CD4-positive, alpha-beta memory T cell (primary cell): ENCODE measurements around the gene SAMSN1. TPM values are rescaled to one million over a fixed set of nuclear protein-coding genes. Genes with fewer than 3 reads are reported as not detected.

Source experiments
- CTCF ChIA-PET: fragments of 350-600 bp; sonication (Branson Sonifier 250); formaldehyde crosslinking; loops from one replicate; lab custom pipeline; 2021; ENCODE audit warnings: inconsistent platforms; ENCODE audit not compliant: partially characterized antibody; lab: Charles Lee
- POLR2A ChIA-PET: fragments of 350-600 bp; sonication (Branson Sonifier 250); formaldehyde crosslinking; loops from one replicate; lab custom pipeline; 2021; ENCODE audit not compliant: partially characterized antibody; lab: Charles Lee
- DNase-seq, 5 donors: peaks; one replicate each; pipeline versions ENCODE4 v3.0.0 to v3.0.0-alpha.2; 2020 to 2022; ENCODE audit warnings: mixed read lengths in 1 of 5
- H3K27ac ChIP-seq: one replicate; pipeline ENCODE4 v1.7.0; 2013; ENCODE audit warnings: low read depth, low read length
- H3K27me3 ChIP-seq: 2 replicates; pipeline ENCODE4 v1.7.0; 2013; ENCODE audit warnings: mild to moderate bottlenecking, low read length, moderate library complexity; ENCODE audit not compliant: insufficient read depth
- H3K36me3 ChIP-seq: 2 replicates; pipeline ENCODE4 v1.7.0; 2013; ENCODE audit warnings: mild to moderate bottlenecking, low read length, moderate library complexity; ENCODE audit not compliant: insufficient read depth
- H3K4me1 ChIP-seq: 2 replicates; pipeline ENCODE4 v1.7.0; 2013; ENCODE audit warnings: mild to moderate bottlenecking, low read length, moderate library complexity; ENCODE audit not compliant: insufficient read depth
- H3K4me3 ChIP-seq, 2 donors: one replicate each; pipeline ENCODE4 v1.7.0; 2013; ENCODE audit warnings: low read length in 2 of 2, mild to moderate bottlenecking in 1 of 2
- H3K9me3 ChIP-seq, 2 donors: one replicate each; pipeline ENCODE4 v1.7.0; 2013; ENCODE audit warnings: low read length in 2 of 2, control low read depth in 1 of 2; ENCODE audit not compliant: control insufficient read depth in 1 of 2
- H3K27ac Mint-ChIP-seq, 7 donors: one replicate each; pipeline ENCODE4 v1.8.0; 2020 to 2021; ENCODE audit warnings: mixed read lengths in 7 of 7, mild to moderate bottlenecking in 6 of 7, inconsistent platforms in 3 of 7, moderate library complexity in 3 of 7
- H3K27me3 Mint-ChIP-seq, 2 donors: one replicate each; pipeline ENCODE4 v1.8.0; 2020 to 2021; ENCODE audit warnings: mixed read lengths in 2 of 2
- H3K36me3 Mint-ChIP-seq, 2 donors: one replicate each; pipeline ENCODE4 v1.8.0; 2020 to 2021; ENCODE audit warnings: mixed read lengths in 2 of 2, inconsistent platforms in 1 of 2, mild to moderate bottlenecking in 1 of 2
- H3K4me1 Mint-ChIP-seq, 4 donors: one replicate each; pipeline ENCODE4 v1.8.0; 2020 to 2021; ENCODE audit warnings: mixed read lengths in 4 of 4, mild to moderate bottlenecking in 1 of 4
- H3K4me3 Mint-ChIP-seq, 8 donors: one replicate each; pipeline ENCODE4 v1.8.0; 2020 to 2021; ENCODE audit warnings: mixed read lengths in 8 of 8, mild to moderate bottlenecking in 7 of 8, moderate library complexity in 6 of 8, inconsistent platforms in 3 of 8
- H3K9me3 Mint-ChIP-seq, 8 donors: one replicate each; pipeline ENCODE4 v1.8.0; 2020 to 2021; ENCODE audit warnings: mixed read lengths in 8 of 8, mild to moderate bottlenecking in 5 of 8, inconsistent platforms in 3 of 8, moderate library complexity in 1 of 8
- intact Hi-C: fragments of 100-400 bp; cut with micrococcal nuclease; formaldehyde crosslinking; loops from one replicate; pipeline ENCODE4 v1.15.1; 2023
- polyA plus RNA-seq, 2 donors: library from polyadenylated mRNA; unstranded; fragments of 300-500 nt; fragmentation: Illumina TruSeq; gene quantifications; one replicate each; pipeline ENCODE4 v1.2.3, GENCODE V29; 2021
- total RNA-seq, 2 experiments: library from RNA; stranded (reverse); gene quantifications; one replicate each; pipeline ENCODE4 v1.2.3, GENCODE V29; 2021

SAMSN1 gene
- total RNA-seq (10 to 100 TPM; 58.0 to 59.5 TPM), polyA plus RNA-seq (10 to 100 TPM; 50.8 to 56.3 TPM)

GRCh38 chr21:14545906-14546480 lies at the start of gene SAMSN1:
TSS of gene SAMSN1 (minus strand) at chr21:14546315. CDS start at chr21:14546261, 54 bp downstream.
- CTCF ChIA-PET = interaction anchor here (1.0 to 1.2 kb wide), 2 partner anchors 12 to 48 kb away, joined by 3 to 4 read pairs; no protein-coding TSS in a partner anchor
- Histone ChIP-seq H3K9me3 (no peaks in the 10 kb centered on the region), H3K4me1 (peaks cover 78% of the 10 kb centered on the region), H3K27ac (peak within 1 kb of the TSS; percentile 78), H3K4me3 (peak within 1 kb of the TSS; percentile 48 to 98), H3K27me3 (no peaks in the 10 kb centered on the region), H3K36me3 (no peaks in the 10 kb centered on the region)
- no peaks in the 10 kb centered on the region for H3K27me3 Mint-ChIP-seq
- peaks cover 42 to 79% (median 61%) of the 10 kb centered on the region in 4 donors for H3K4me1 Mint-ChIP-seq
- DNase-seq = peak; percentile 79 to 90 (median 85)
- intact Hi-C loops = loop anchor here (1.0 to 5.0 kb wide), 7 partner anchors 12 to 1186 kb away; partner anchors contain the start of gene HSPA13
- peak within 1 kb of the TSS; percentile 87 to 97 (median 95) for H3K27ac Mint-ChIP-seq
- no peaks in the 10 kb centered on the region for H3K9me3 Mint-ChIP-seq
- H3K36me3 Mint-ChIP-seq = peaks cover 0 to 16% of the 10 kb centered on the region in 2 donors
- H3K4me3 Mint-ChIP-seq = peak within 1 kb of the TSS; percentile 89 to 99 (median 94)
- POLR2A ChIA-PET = interaction anchor here (0.7 to 5.9 kb wide), 6 partner anchors 10 to 131 kb away, joined by 3 to 39 read pairs (median 15); no protein-coding TSS in a partner anchor

- ChIA-PET POLR2A (no interaction called here), CTCF (no interaction called here)
- H3K4me3 Mint-ChIP-seq = no peak overlapping the region
- Histone ChIP-seq H3K9me3 (no peaks in the 10 kb centered on the region), H3K4me1 (peaks cover 20% of the 10 kb centered on the region), H3K4me3 (no peak overlapping the region), H3K27me3 (no peaks in the 10 kb centered on the region), H3K36me3 (no peaks in the 10 kb centered on the region), H3K27ac (no peak overlapping the region)
- H3K4me1 Mint-ChIP-seq = peaks cover 13 to 19% (median 16%) of the 10 kb centered on the region in 4 donors
- H3K36me3 Mint-ChIP-seq = peaks cover 0 to 9% of the 10 kb centered on the region in 2 donors
- H3K9me3 Mint-ChIP-seq = peaks cover 3 to 20% (median 10%) of the 10 kb centered on the region in 8 donors
- H3K27ac Mint-ChIP-seq = no peak overlapping the region
- DNase-seq = no peak
- intact Hi-C loops = no loop called here
- H3K27me3 Mint-ChIP-seq = no peaks in the 10 kb centered on the region
Observed at GRCh38 chr21:14595449-14595848, 49.3 kb upstream of the SAMSN1 start.

GRCh38 chr21:14594967-14595366 lies 48.9 kb upstream of the SAMSN1 start:
- peaks cover 24% of the 10 kb centered on the region for H3K4me1 ChIP-seq
- H3K27ac ChIP-seq = no peak overlapping the region
- H3K36me3 Mint-ChIP-seq = peaks cover 0 to 9% of the 10 kb centered on the region in 2 donors
- no peaks in the 10 kb centered on the region for H3K27me3 ChIP-seq
- ChIA-PET CTCF (no interaction called here), POLR2A (no interaction called here)
- intact Hi-C loops = no loop called here
- no peaks in the 10 kb centered on the region for H3K9me3 ChIP-seq
- no peak for DNase-seq
- no peak overlapping the region for H3K4me3 Mint-ChIP-seq
- peaks cover 3 to 20% (median 10%) of the 10 kb centered on the region in 8 donors for H3K9me3 Mint-ChIP-seq
- no peaks in the 10 kb centered on the region for H3K27me3 Mint-ChIP-seq
- no peaks in the 10 kb centered on the region for H3K36me3 ChIP-seq
- H3K4me1 Mint-ChIP-seq = peaks cover 16 to 23% (median 19%) of the 10 kb centered on the region in 4 donors
- no peak overlapping the region for H3K4me3 ChIP-seq
- no peak overlapping the region for H3K27ac Mint-ChIP-seq

- H3K4me3 ChIP-seq = no peak overlapping the region
- H3K27me3 ChIP-seq = no peaks in the 10 kb centered on the region
- H3K9me3 ChIP-seq = no peaks in the 10 kb centered on the region
- Mint-ChIP-seq H3K4me1 (peaks cover 21 to 25% (median 23%) of the 10 kb centered on the region in 4 donors), H3K36me3 (peaks cover 0 to 9% of the 10 kb centered on the region in 2 donors), H3K4me3 (no peak overlapping the region), H3K9me3 (peaks cover 3 to 20% (median 10%) of the 10 kb centered on the region in 8 donors), H3K27ac (no peak overlapping the region), H3K27me3 (no peaks in the 10 kb centered on the region)
- no peak overlapping the region for H3K27ac ChIP-seq
- no peak for DNase-seq
- intact Hi-C loops = no loop called here
- H3K4me1 ChIP-seq = peaks cover 25% of the 10 kb centered on the region
- ChIA-PET CTCF (interaction anchor here (1.1 to 2.4 kb wide), 4 partner anchors 10 to 145 kb away, joined by 3 to 6 read pairs (median 4); no protein-coding TSS in a partner anchor), POLR2A (interaction anchor here (2.8 kb wide), 1 partner anchor 9 kb away, joined by 11 read pairs; no protein-coding TSS in a partner anchor)
- H3K36me3 ChIP-seq = no peaks in the 10 kb centered on the region
Observed at GRCh38 chr21:14593230-14593629, 47.1 kb upstream of the SAMSN1 start.

GRCh38 chr21:14592296-14593000 lies 46.3 kb upstream of the SAMSN1 start:
- CTCF ChIA-PET = interaction anchor here (0.9 to 2.4 kb wide), 4 partner anchors 10 to 145 kb away, joined by 3 to 6 read pairs (median 4); no protein-coding TSS in a partner anchor

GRCh38 chr21:14591882-14592281 lies 45.8 kb upstream of the SAMSN1 start:
- intact Hi-C loops = no loop called here
- Histone ChIP-seq H3K4me3 (no peak overlapping the region), H3K4me1 (peaks cover 25% of the 10 kb centered on the region), H3K36me3 (no peaks in the 10 kb centered on the region), H3K27ac (no peak overlapping the region), H3K27me3 (no peaks in the 10 kb centered on the region), H3K9me3 (no peaks in the 10 kb centered on the region)
- CTCF ChIA-PET = interaction anchor here (0.9 to 2.4 kb wide), 4 partner anchors 11 to 89 kb away, joined by 3 to 6 read pairs (median 4); no protein-coding TSS in a partner anchor
- Mint-ChIP-seq H3K36me3 (peaks cover 0 to 9% of the 10 kb centered on the region in 2 donors), H3K4me1 (peaks cover 21 to 31% (median 25%) of the 10 kb centered on the region in 4 donors), H3K27me3 (no peaks in the 10 kb centered on the region), H3K9me3 (peaks cover 2 to 17% (median 9%) of the 10 kb centered on the region in 8 donors), H3K27ac (peak overlapping the region in 6 of 7 donors; percentile 26 to 89 (median 64)), H3K4me3 (peak overlapping the region in 6 of 8 donors; percentile 5 to 49 (median 26))
- POLR2A ChIA-PET = interaction anchor here (1.1 to 2.8 kb wide), 6 partner anchors 11 to 114 kb away, joined by 3 to 12 read pairs (median 6); no protein-coding TSS in a partner anchor
- peak in 3 of 5 donors; percentile 16 to 37 (median 29) for DNase-seq

More at GRCh38 chr21:14592296-14593000, 46.3 kb upstream of the SAMSN1 start:
- Mint-ChIP-seq H3K36me3 (peaks cover 0 to 9% of the 10 kb centered on the region in 2 donors), H3K27ac (peak overlapping the region in 2 of 7 donors; percentile 5 to 64), H3K4me1 (peaks cover 21 to 25% (median 23%) of the 10 kb centered on the region in 4 donors), H3K4me3 (no peak overlapping the region), H3K27me3 (no peaks in the 10 kb centered on the region), H3K9me3 (peaks cover 3 to 20% (median 10%) of the 10 kb centered on the region in 8 donors)
- H3K27me3 ChIP-seq = no peaks in the 10 kb centered on the region
- H3K9me3 ChIP-seq = no peaks in the 10 kb centered on the region
- H3K36me3 ChIP-seq = no peaks in the 10 kb centered on the region
- H3K27ac ChIP-seq = no peak overlapping the region
- intact Hi-C loops = no loop called here
- no peak overlapping the region for H3K4me3 ChIP-seq
- H3K4me1 ChIP-seq = peaks cover 25% of the 10 kb centered on the region
- POLR2A ChIA-PET = interaction anchor here (1.1 to 2.8 kb wide), 6 partner anchors 10 to 114 kb away, joined by 3 to 12 read pairs (median 6); no protein-coding TSS in a partner anchor
- no peak for DNase-seq
